Activated naive CD4-positive, alpha-beta T cell treated with anti-CD3 and anti-CD28 coated beads, Interleukin-2, amount 50 U/mL, for 16 hours (primary cell): ENCODE data around the gene MTIF3.
A peak's percentile ranks its signal among the peaks of the same experiment; 100 is the strongest.

Source experiments
- DNase-seq: peaks from one replicate; pipeline ENCODE4 v3.0.0-alpha.2; 2020

Gene MTIF3

DNA sequence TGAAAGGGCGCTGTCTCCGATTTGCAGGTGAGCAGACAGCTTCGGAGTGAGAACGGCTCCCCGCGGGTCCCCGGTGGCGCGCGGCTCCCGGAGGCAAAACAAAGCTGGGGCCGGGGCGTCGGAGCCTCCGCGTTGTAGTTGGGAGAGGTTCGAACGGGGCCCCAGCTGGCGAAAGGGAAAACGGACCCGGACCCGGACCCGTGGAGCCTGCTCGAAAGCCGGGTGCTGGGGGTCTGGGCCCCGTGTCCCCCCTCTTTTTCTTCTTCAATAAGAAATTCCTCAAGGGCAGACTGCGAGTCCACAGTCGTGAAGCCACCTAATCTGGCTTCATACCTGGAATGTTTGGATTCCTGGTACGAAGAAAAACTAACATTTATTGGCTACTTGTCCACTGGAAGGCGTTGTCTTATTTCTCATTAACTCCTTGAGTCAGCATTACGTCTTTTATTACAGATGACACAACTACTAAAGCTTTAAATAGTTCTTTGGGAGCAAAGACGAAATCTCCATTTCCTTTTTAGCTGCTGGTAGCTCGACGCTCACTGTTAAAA is 632 bp upstream of the MTIF3 start:
- DNase-seq = peak; percentile 38

GRCh38 chr13:27449081-27449603 is 1.2 kb downstream of the MTIF3 start:
- no peak for DNase-seq

DNA sequence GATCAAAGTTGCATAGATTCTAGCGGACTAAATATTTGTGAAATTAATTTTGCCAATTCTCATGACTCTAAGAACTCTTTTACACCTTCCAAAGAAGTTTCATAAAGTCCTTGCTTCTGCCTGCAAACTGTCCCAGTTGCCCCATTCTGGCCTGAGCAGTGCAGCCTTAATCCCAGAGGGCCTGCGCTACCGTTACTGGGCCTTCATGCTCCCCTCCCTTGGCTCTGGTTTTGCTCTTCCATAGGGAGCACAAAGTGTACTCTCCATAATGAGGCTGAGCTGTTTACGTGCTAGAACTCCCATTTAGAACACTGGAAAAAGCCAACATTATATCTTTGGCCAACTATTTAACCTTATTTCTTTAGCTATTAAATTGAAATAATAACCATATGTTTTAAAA is 2.1 kb downstream of the MTIF3 start:
- no peak for DNase-seq

GRCh38 chr13:27446986-27447583 is 3.3 kb downstream of the MTIF3 start:
- DNase-seq = no peak

DNA sequence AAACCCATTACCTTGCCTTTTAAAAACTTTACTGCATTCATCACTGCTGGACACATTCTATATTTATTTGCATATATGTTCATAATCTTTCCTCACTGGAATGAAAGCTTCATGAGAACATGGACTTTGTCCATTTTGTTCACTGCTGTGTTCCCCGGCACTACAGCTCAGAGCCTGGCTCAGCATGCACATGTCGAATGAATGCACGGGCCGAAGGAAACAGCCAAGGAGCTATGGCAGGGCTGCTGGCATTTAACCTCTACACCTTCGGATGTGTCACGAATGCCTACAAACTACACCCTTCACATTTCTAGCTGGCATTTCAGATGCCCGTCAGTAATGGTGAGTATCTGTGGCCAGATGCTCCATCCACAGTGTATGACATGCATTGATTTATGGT is 7.6 kb downstream of the MTIF3 start:
- DNase-seq = no peak

GRCh38 chr13:27442071-27442647 is 8.2 kb downstream of the MTIF3 start:
- no peak for DNase-seq

DNA sequence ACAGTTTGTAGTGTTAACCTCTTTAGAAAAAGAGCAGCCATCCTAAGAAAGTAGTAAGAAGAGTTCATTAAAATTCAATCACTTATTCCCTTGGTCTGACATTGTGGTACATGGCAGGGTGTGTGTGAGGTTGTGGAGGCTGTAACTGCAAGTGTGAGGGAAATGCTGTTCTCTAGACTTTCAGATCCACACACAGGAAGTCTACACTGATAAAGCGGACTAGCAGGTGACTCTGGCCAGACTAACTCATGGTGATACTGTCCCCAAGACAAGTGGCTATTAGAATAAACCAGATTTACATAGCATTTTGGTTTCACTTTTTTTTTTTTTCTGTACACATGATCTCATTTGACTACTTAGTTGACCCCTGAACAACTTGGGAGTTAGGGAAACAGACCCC is 10.0 kb downstream of the MTIF3 start:
- no peak for DNase-seq

DNA sequence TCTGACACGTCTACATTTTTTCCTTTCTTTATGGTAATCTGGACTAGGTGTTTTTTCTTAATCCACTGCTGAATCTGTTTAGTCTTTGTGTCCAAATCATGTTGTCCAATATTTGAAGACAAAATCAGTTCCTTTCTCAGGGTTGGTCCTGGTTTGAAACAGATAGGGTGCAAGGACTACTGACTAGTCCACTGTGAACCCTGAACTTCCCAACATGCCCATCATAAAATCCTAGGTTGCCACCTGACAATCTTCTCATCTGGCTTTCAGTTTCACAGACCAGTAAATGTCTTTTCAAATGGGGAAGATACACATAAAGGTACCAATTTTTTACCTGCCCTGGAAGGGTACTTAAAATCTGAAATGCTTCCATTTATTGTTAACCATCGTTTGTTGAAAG is 13.2 kb downstream of the MTIF3 start:
- no peak for DNase-seq

DNA sequence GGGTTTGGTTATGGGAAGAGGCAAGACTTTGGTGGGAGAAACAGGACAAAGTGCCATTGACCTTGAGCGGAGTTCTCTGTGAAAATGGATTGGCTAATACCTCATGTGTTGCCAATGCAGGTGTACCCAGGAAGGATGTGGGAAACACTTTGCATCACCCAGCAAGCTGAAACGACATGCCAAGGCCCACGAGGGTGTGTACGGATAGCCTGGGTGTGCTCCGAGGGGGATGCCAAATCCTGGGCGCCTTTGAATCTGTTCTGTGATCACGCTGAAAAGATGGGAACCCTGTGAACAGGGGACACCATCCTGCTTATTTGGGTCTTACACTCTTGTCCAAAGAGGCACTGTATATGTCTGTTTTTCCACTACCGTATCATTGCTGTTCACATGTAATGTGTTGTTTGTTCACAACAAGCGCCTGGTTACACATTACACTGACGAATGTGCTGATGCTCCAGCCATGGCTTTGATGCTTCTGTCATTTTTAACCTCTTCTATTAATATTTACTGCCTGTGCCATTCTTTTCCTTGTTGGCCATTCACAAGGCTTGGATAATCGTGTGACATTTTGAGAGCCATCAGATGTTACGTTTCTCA is 17.7 kb downstream of the MTIF3 start:
- DNase-seq = no peak

DNA sequence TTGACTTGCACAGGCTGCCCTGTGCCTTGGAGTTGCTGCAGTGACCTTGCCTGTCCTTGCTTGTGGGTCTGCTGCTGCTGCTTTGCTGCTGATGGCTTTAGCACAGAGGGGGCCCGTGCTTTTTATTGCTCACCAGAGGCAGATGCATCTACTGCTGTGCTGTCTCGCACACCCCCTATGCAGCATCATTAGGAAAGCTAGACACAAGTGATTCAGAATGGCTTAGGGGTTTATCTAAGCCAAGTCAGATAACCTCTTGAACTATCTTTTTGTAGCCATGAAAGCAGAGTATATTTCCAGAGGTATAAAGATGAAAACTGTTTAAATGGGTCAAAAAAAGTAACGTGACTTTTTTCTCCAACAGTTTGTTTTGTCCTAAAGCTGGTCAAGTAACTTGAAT is 18.2 kb downstream of the MTIF3 start:
- DNase-seq = no peak

- DNase-seq = no peak
Observed at GRCh38 chr13:27428160-27428559, 22.2 kb downstream of the MTIF3 start.

DNA sequence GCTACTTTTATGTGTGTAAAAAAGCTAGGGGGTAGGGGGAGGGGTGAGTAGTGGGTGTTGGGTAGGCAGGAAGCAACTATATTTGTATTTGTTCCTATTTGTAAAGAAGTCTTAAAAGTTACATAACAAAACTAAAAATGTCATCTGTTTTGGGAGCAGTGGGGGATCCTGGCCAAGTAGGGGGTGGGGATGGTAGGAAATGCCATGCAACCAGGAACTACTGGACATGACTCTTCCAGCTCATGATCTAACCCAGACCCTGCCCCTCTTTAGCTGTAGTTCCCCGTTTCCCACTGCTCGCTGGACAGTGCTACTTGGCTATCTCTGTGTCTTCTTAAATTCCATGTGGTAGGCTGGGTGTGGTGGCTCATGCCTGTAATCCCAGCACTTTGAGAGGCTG is 22.7 kb downstream of the MTIF3 start:
- no peak for DNase-seq

DNA sequence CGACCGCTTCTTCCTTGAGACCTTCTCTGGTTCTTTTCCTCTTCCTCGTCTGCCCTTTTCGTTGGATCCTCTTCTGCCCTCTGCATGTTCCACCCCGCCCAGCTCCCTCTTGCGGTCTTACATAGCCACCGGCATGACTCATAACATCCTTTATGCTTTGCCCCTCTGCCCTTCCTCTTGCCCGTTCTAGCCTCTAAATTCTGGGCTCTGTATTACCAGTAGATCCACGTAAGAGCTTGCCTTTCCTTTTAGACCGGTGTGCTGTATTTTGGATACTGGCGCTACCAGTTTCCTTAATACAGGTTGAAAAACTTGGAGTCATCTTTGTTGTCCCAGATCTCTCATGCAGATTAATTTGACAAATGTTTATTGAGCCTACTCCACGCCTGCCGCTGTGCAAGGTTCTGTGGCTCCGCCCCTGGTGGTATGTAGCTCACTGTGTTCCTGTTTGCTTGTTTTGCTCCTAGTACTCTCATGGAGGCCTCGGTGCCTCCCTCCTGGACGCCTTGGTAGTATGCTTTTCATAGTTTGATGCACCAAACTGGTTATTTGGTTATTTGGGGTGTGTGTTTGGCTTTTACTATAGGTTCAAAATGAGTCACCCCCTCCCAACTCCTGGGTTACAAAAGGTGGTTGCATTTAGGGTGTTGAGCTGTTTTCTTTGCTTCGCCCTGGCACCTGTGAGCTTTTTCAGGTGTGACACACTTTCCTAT is 24.3 kb downstream of the MTIF3 start:
- DNase-seq = peak; percentile 69

DNA sequence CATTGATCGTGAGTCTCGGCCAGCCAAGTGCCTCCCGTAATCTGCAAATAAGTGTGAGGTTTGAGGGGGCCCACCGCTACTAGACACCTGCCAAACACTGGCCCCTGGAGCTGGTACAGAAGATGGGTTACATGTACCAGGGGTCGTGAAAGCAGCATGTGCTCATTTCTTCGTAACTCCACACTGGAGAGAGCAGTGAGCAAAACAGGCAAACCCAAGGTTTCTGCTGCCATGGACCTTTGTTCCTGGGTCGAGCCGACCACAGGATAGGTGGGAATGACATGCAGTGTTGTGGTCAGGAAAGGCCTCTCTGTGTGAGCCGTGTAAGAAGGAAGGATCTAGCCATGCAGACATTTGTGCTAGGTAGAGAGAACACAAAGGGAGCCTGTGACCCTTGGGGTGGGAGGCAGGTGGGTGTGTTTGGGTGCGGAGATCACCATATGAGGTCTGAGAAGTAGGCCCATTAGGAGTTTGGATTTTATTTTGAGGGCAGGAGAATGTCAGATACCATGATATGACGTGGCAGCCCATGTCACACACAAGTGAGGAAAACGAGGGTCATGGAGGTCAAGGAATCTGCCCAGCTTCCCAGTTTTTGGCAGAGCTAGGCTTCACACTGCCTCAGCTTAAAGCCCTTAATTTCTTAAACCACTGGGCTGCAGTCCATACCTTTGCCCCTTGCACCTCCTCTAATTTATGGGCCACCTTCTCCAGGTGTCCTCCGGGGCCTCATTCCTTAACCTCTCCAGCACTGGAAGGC is 25.0 kb downstream of the MTIF3 start:
- peak; percentile 21 for DNase-seq

DNA sequence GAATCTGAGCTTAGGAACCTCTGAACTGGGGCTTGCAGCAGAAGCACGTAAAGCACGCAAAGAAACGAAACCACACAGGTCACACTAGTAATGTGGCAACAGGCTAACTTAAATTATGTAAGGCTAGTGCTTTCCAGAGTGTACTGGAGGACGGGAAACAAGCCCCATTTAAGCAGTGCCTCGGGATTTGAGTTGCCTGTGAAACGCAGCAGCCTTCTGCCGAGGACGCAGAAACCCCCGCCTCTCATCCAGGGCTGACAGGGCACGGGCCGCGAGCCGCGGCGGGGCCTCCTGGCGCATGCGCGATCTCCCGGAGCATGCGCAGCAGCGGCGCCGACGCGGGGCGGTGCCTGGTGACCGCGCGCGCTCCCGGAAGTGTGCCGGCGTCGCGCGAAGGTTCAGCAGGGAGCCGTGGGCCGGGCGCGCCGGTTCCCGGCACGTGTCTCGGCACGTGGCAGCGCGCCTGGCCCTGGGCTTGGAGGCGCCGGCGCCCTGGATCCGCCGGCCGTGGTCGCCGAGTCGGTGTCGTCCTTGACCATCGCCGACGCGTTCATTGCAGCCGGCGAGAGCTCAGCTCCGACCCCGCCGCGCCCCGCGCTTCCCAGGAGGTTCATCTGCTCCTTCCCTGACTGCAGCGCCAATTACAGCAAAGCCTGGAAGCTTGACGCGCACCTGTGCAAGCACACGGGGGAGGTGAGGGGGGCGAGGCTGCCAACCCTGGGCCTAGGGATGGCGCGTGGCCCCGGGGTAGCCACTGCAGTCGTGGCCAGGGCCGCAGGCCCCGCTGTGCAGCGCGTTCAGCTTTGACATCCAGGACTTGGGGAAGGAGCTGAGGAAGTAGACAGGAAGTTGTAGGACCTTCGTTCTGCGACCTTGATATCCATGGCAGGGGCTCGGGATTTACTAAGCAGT is 25.9 kb downstream of the MTIF3 start, which contains the start of gene GTF3A:
GTF3A (plus strand) TSS at position 374 of the 912 bp plus-strand sequence.
- peak; percentile 86 for DNase-seq

DNA sequence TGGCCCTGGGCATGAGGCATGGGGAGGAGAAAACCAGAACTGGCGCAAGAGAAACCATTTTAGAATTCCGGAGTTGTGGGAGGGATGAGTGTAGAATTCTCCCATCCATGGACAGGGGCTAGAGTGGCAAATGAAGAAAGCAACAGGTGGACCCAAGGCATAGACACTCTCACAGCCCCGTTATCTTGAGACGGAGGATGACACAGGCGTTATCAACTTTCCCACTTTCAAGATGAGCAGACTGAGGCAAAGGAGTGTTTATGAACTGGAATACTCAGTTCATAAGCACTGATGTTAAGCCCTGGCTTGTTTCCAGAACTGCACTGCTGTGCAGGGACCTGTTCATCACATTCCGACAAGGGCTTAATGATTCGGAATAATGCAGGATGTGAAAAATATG is 27.0 kb downstream of the MTIF3 start:
- DNase-seq = no peak

- no peak for DNase-seq
Observed at GRCh38 chr13:27421101-27421871, 29.1 kb downstream of the MTIF3 start.

DNA sequence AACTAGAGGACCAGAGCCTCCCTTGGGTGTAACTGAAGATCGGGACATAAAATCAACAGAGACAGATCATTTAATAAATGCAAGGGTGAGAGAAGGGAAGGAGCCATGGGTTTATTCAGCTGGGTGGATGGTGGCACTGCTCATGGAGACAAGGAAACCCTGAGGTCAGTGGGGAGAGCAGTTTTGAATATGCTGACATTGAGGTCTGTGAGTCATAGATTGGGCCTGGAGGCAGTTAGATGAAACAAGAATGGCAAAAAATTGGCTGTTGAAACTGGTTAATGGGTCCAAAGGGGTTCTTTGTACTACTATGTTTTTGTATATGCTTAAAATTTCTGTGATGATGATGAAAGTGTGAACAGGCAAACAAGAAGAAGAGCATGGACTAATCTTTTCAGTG is 31.0 kb downstream of the MTIF3 start:
- no peak for DNase-seq

- no peak for DNase-seq
Observed at GRCh38 chr13:27415116-27415515, 35.2 kb downstream of the MTIF3 start.

- DNase-seq = no peak
Observed at GRCh38 chr13:27411341-27411740, 39.0 kb downstream of the MTIF3 start.

DNA sequence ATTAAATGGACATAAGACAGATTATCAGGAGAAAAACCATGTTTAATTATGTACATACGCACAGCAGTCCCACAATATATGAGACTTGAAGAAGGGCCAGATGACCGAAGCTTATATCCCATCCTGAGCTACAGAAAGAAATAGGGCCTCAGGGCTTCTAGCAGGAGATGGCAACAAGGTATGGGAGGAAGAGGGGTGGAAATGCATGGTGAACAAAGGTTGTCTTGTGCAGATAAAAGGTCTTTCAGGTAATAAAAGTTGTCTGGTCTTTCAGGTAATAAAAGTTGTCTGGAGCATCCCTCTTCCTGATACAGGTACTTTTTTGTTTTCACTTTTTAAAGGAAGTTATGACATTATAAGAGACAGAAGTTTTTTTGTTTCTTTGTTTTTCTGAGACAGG is 41.4 kb downstream of the MTIF3 start:
- DNase-seq = no peak
